ENCODE measurements around the gene SLC8A2.

SLC8A2 gene

DNA sequence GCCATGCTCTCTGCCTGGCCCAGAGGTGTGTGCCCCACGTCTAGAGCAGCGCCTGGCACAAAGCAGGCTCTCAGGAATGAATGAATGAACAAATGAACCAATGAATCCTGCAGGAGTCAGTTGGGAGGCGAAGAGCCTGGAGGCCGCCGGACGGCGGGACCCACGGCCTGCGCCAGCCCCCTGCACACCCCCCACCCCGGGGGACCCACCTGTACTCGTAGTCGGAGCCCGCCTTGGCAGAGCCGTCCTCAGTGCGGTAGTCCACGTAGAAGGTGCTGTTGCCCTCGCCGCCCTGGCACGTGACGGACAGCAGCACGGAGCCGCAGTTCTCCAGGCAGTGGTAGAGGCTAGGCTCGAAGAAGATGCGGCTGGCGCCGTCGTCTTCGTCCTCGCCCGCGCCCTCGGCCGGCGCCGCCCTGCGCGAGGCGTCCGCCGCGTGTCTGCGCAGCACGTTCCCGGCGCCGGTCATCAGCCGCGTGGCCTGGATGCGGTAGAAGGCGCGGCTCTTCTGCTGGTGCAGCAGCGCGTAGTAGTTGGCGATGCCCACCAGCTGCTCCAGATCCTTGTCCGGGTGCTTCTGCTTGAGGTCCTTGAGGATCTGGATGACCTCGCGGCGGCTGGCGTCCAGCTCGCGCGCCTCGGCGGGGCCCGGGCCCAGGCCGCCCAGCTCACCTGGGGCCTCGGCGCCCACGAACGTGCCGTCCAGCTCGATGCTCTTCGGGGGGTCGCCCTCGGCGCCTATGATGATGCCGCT is 14.8 kb downstream of the SLC8A2 start:
- no peak for DNase-seq

- DNase-seq = no peak
These were observed 21.2 kb downstream of the SLC8A2 start for GRCh38 chr19:47450478-47450877.

DNA sequence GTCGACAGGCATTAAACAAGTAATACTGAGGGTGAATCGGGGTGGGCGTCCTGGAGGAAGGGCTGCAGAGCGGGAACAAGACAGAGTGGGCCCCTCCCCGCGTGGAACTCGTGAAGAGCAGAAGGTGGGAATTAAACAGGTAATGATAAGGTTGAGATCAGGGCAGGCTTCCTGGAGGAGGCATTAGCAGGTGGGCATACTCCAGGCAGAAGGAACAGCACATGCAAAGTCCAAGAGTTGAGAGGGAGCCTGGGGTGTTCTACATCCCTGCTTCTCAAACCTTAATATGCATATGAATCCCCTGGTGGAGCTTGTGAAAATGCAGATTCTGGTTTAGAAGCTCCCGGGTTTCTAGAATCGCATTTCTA is 23.3 kb downstream of the SLC8A2 start:
- no peak for DNase-seq

- DNase-seq = no peak
These were observed 24.0 kb downstream of the SLC8A2 start for GRCh38 chr19:47447470-47448359.

GRCh38 chr19:47446534-47447469 is 24.9 kb downstream of the SLC8A2 start:
- DNase-seq = no peak

DNA sequence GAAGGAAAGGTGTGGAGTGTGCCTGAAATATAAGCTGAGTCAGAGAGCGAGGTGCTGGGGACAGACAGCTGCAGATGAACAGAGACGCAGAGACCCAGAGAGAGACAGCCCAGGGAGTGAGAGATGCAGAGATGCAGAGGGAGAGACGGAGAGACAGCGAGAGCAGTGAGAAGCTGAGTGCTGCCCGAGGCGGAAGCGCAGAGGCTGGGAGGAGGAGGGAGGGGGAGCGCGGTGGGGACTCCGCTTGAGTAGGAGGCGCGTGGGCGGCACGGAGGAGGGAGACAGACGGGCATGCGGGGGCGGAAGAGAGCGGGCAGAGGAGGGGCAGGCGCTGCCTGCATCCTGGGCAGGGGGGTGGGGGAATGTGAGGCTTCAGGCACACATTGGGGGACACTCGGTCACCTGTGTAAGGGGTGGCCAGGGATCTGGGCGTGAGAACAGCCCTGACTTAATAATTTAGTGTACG is 25.7 kb downstream of the SLC8A2 start:
- peak; percentile 80 for DNase-seq

DNA sequence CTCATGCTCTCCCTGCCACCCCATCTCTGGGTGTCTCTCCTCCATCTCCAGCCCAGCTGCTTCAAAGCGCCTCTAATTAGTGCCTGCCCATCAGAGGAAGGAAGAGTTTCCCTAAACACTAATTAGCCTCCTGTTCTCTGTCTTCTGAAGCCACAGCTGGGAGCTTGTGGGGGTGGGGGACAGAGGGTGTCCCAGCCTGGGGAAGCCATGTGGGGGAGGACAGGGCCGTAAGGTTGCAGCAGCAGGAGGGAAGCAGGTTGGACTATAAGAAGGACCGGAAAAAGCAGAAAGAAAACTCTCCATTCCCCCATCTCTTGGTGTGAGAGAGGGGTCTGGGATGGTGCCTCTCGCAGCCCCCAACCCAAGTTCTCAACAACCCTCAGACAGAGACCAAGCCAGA is 26.2 kb downstream of the SLC8A2 start:
- no peak for DNase-seq

- DNase-seq = no peak
These were observed 27.3 kb downstream of the SLC8A2 start for GRCh38 chr19:47444388-47444821.

GRCh38 chr19:47443331-47443730 is 28.4 kb downstream of the SLC8A2 start:
- no peak for DNase-seq

DNA sequence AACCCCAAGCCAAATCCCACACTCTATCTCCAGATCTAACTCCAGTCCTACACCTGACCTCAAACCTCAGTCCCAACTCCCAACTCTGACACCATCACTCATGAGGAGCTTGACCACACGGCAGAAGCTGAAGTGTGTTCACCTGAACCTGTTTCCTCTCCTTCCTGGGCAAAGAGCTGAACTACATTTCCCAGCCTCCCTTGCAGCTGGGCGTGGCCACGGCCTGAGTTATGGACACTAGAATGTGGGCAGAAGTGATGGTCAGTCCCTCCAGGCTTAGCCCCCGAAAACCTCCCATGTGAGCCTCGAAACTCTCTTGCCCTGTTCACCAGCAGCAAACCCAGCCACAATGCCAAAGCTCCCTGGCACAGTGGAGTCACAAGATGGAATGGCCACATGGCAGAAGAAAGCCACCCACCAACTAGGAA is 32.9 kb downstream of the SLC8A2 start:
- DNase-seq = no peak

- no peak for DNase-seq
These were observed 34.2 kb downstream of the SLC8A2 start for GRCh38 chr19:47437500-47437899.

DNA sequence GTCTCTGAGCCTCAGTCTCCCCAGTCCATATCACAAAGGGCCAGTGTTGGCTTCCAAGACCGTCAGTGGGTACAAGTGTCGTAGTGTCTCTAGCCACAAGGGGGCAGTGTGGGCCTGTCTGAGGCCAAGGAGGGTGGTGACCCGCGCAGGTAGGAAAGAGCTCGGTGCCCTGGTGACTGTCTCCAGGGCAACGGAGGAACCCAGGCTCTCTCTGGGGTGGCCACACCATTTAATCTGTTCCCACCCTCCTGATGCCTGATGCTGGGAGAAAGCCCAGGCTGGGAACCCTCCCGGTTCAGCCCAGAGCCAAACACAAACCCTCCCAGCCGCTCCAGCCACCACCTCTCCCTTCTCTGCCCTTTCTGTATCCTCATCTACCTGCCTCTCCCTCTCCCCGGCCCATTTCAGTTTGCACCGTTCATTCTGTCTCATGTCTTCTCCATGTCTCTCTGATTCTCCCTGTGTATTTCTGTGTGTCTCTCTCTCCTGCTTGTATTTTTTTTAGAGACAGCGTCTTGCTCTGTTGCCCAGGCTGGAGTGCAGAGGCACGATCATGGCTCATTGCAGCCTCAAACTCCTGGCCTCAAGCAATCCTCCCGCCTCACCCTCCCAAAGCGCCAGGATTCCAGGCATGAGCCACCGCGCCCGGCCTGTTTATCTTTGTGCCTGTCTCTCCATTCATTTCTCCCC is 34.8 kb downstream of the SLC8A2 start:
- DNase-seq = peak; percentile 79

DNA sequence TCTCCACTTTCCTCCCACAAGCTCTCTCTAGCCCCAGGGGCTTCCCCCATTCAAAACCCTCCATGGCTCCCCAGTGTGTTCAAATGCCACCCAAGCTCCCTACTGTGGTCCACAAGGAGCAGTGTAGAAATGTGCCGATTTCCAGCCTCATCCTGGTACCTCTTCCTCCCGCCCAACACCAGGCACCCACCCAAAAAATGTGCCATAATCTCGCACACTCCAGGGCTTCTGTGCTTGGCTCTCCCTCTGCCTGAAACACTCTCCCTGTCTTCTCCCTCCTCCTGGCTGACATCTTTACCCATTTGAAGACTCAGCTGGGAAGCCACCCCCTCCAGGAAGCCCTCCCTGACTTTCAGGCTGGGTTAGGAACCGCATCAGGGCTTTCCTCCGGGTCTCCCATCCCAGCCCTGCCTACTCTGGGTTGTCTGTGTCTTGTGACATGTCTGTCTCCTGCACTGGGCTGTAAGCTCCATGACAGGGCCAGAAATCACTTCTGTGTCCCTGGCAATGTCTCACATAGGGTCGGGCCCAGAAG is 35.7 kb downstream of the SLC8A2 start:
- DNase-seq = no peak

DNA sequence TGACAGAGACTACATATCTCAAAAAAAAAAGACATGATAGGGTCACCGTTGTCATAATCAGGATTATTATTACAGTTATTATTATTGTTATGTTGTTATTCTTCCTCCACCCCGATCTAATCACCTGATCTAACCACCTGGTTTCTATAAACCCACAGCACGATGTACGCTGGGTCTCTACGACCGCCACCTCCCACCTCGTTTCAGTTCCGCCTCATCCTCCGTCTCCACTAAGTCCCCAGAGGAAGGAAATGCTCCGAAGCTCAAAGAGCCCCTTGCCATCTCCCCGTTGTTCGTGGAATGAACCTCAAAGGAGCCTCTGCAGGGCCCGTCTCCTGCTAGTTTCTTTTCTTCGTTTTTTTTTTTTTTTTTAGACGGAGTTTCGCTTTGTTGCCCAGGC is 36.5 kb downstream of the SLC8A2 start:
- DNase-seq = no peak

- DNase-seq = no peak
These were observed 37.6 kb downstream of the SLC8A2 start for GRCh38 chr19:47434088-47434487.

GRCh38 chr19:47433121-47433520 is 38.6 kb downstream of the SLC8A2 start:
- DNase-seq = no peak

DNA sequence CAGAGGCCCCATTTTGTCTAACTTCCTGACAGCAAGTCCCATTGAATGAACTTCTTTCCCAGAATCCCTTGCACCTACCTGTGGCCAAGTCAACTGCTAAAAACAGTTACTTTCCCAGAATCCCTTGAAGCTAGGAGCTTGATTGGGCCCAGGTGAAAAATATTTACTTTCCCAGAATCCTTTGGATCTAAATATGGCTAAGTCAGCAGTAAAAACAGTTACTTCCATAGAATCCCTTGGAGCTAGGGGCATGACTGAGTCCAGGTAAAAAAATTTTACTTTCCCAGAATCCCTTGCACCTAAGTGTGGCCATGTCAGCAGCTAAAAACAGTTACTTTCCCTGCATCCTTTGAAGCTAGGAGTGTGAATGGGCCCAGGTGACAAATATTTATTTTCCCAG is 39.2 kb downstream of the SLC8A2 start:
- no peak for DNase-seq

DNA sequence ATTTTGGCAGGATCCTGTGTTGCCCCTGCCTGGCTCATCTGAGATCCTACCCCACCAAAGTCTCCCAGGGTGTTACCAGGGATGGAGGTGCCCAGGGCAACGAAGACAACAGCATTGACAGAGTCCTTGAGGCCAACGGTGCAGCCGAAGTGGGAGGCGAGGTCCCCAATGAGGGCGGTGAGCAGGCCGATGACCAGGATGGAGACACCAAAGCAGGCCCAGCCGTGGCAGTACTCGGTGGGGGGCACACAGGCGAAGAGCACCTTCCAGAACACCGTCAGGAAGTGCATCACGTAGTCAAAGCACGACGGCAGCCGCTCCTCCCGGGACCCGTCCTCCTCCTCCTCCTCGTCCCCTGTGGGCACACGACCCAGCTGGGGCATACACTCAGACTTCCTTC is 39.6 kb downstream of the SLC8A2 start:
- no peak for DNase-seq

DNA sequence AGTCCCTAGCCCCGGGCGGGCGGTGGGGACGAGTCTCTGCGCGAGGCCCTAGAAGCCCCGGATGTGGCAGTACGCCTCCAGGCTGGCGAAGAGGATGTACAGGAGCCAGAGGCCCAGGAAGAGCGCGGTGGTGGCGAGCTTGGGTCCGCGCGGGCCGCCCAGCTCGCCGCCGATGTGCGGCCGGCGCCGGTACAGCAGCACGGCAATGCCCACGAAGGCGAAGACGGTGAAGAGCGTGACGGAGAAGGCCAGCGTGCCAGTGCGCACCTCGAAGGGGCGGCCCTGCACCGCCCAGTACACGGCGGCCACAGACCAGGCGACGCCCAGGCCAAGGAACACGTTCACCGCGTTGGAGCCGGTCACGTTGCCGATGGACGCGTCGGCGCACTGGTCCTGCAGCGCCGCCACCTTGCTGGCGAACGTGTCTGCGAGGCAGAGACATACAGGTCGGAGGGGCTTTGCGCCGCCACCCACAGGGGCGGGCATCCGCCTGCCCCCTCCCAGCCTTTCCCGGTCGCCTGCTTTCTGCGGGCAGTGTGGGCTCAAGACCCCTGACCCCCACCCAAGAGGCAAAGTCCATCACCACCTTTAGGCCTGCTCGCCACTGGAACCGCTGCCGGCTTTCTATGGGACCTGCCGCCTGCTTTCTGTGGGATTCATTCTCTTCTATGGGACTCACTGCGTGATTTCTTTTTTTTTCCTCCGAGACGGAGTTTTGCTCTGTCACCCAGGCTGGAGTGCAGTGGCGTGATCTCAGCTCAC is 41.5 kb downstream of the SLC8A2 start:
- DNase-seq = no peak

DNA sequence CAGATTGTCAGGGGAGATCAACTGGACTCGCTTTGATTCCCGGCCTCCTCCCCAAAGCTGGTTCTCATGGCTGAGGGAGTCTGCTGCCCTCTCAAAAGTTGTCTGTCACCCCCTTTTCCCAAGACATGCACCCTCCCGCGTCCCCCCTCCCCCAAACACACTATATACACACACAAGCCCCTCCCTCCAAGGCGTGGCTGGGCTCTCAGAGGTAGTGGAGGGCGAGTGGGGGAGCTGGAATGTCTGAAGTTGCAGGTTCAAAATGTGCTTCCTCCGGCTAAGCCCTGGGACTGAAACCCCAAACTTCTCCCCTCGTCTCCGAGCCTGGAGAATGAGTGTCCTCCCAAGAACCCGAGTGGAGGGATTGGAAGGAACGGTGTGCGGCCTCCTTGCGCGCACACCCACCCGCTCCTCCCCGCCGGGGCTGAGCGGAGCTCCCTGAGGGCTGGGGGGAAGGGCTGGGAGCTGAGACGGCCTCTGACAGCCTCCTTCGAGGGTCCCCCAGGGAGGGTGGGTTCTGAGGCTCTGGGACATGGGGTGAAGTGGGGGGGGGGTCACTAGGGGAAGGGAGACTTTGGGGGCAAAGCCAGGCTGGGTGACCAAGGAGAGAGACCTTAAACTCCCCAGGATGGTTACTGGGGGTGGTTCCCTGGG is 42.4 kb downstream of the SLC8A2 start:
- DNase-seq = no peak

Measured in activated CD4-positive, alpha-beta T cell treated with anti-CD3 and anti-CD28 coated beads for 1 hour (primary cell).